Measurements from ENCODE around the gene DTX4.

DTX4 gene

GRCh38 chr11:59180907-59181306 lies 9.0 kb downstream of the DTX4 start:
- TF ChIP-seq, protein P1, sequence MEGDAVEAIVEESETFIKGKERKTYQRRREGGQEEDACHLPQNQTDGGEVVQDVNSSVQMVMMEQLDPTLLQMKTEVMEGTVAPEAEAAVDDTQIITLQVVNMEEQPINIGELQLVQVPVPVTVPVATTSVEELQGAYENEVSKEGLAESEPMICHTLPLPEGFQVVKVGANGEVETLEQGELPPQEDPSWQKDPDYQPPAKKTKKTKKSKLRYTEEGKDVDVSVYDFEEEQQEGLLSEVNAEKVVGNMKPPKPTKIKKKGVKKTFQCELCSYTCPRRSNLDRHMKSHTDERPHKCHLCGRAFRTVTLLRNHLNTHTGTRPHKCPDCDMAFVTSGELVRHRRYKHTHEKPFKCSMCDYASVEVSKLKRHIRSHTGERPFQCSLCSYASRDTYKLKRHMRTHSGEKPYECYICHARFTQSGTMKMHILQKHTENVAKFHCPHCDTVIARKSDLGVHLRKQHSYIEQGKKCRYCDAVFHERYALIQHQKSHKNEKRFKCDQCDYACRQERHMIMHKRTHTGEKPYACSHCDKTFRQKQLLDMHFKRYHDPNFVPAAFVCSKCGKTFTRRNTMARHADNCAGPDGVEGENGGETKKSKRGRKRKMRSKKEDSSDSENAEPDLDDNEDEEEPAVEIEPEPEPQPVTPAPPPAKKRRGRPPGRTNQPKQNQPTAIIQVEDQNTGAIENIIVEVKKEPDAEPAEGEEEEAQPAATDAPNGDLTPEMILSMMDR (conservative IDR thresholded peaks at IDR 0.05; ENCODE audit: low read depth, low read length) = no peak
- no peak for DNase-seq (ENCODE audit: low read depth)
- H3K4me3 ChIP-seq (ENCODE audit: low read length) = no peak overlapping the region

DNA sequence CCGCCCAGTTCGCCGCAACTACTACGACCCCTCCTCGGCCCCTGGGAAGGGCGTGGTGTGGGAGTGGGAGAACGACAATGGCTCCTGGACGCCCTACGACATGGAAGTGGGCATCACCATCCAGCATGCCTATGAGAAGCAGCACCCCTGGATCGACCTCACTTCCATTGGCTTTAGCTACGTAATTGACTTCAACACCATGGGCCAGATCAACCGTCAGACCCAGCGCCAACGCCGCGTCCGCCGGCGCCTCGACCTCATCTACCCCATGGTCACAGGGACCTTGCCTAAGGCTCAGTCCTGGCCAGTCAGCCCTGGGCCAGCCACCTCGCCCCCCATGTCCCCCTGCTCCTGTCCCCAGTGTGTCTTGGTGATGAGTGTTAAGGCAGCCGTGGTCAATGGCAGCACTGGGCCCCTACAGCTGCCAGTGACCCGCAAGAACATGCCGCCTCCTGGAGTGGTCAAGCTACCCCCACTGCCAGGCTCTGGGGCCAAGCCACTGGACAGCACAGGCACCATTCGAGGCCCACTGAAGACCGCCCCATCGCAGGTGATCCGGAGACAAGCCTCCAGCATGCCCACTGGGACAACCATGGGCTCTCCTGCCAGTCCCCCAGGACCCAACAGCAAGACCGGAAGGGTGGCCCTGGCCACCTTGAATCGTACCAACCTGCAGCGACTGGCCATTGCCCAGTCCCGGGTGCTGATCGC lies 10.0 kb downstream of the DTX4 start:
- no peak overlapping the region for H3K4me3 ChIP-seq (ENCODE audit: low read length)
- no peak for DNase-seq (ENCODE audit: low read depth)
- TF ChIP-seq, protein P1 (conservative IDR thresholded peaks at IDR 0.05; ENCODE audit: low read depth, low read length) = no peak

GRCh38 chr11:59182457-59183151 lies 10.7 kb downstream of the DTX4 start:
- no peak for DNase-seq (ENCODE audit: low read depth)
- TF ChIP-seq, protein P1 (conservative IDR thresholded peaks at IDR 0.05; ENCODE audit: low read depth, low read length) = peak; percentile 51
- H3K4me3 ChIP-seq (ENCODE audit: low read length) = no peak overlapping the region

DNA sequence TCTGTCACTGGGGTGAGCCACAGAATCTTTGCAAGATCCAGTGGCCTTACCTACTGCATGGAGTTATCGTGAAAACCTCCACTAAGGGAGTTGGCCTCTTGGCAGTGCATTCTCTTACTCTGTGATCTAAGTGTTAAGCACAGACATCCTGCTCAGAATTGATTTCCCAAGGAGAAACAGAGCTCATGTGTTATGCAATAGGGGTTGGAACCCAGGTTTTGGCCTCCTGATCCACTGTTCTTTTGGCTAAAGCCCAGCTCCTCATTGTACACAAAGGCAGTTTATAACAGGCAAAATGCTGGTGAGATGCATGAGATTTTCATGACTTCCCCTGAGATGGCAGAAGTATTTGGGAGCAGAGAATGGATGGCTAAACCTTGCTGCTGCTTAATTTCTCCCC lies 11.8 kb downstream of the DTX4 start:
- DNase-seq (ENCODE audit: low read depth) = no peak
- H3K4me3 ChIP-seq (ENCODE audit: low read length) = no peak overlapping the region
- TF ChIP-seq, protein P1 (conservative IDR thresholded peaks at IDR 0.05; ENCODE audit: low read depth, low read length) = no peak

DNA sequence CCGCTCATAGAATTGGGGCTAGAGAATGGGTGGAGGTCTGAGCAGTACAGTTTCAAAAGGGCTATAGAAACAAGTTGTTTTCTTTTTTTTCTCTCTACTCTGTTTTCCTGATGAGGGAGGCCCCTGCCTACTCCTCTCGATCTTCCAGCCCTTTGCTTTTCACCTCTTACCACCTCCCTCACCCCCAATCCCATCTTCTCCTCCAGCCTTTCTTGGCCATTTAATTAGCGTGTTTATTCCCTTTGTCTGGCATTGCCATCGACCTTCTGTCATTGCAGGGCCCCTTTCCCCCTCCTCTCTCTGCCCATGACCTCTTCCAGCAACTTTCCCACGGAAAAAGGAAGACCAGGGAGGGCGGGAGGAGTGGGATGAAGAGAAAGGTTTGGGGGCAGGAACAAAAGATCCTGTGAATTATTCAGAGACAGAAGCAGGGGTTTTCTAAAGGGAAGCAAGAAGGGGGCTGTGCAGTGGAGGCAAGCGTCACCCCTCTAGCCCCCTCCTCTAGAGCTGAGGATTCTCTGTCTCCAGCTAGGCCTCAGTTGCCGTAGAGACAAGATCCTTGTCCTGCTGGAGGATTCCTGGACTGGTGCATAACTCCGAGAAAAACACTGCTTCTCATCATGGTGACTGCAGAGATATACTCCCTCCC lies 12.9 kb downstream of the DTX4 start:
- DNase-seq (ENCODE audit: low read depth) = no peak
- H3K4me3 ChIP-seq (ENCODE audit: low read length) = no peak overlapping the region
- TF ChIP-seq, protein P1 (conservative IDR thresholded peaks at IDR 0.05; ENCODE audit: low read depth, low read length) = no peak

GRCh38 chr11:59185386-59185945 lies 13.5 kb downstream of the DTX4 start:
- no peak overlapping the region for H3K4me3 ChIP-seq (ENCODE audit: low read length)
- TF ChIP-seq, protein P1 (conservative IDR thresholded peaks at IDR 0.05; ENCODE audit: low read depth, low read length) = no peak
- no peak for DNase-seq (ENCODE audit: low read depth)

Measured in retinal pigment epithelial cell (primary cell).